A673 (cell line): ENCODE data around the gene PCBP4. TPM values are rescaled to one million over a fixed set of nuclear protein-coding genes. Genes with fewer than 3 reads are reported as not detected.

Experiments
- BruUV-seq: library from RNA; stranded (reverse); fragments of 400-500 nt; replicated peaks from 2 replicates; lab custom pipeline; 2021; lab: Mats Ljungman, UMichigan
- CTCF ChIA-PET: fragments of 300-600 bp; sonication (Branson Sonifier 250); formaldehyde crosslinking; loops from one replicate; lab custom pipeline; 2022; ENCODE audit warnings: antibody characterized with exemption; lab: Charles Lee
- POLR2A ChIA-PET: fragments of 300-600 bp; sonication (Branson Sonifier 250); formaldehyde crosslinking; loops from one replicate; lab custom pipeline; 2022; ENCODE audit warnings: antibody characterized with exemption; ENCODE audit not compliant: low non-redundant PET; lab: Charles Lee
- DNase-seq: peaks from one replicate; pipeline ENCODE4 v3.0.0-alpha.2; 2015; ENCODE audit warnings: low spot score
- H3K27ac ChIP-seq: fragments of 200-600 bp; sonication (generic); 2 replicates; pipeline ENCODE4 v1.5.1; 2016; ENCODE audit warnings: mixed run types, low read depth, mild to moderate bottlenecking, mixed read lengths, antibody characterized with exemption, low read length; ENCODE audit not compliant: poor library complexity, severe bottlenecking
- H3K27me3 ChIP-seq: fragments of 200-600 bp; sonication (generic); replicated peaks from 2 replicates; pipeline ENCODE4 v1.6.1; 2017; ENCODE audit warnings: mixed run types, low read depth, mild to moderate bottlenecking, mixed read lengths, antibody characterized with exemption, low read length; ENCODE audit not compliant: insufficient read depth, poor library complexity
- H3K36me3 ChIP-seq: fragments of 200-600 bp; sonication (generic); 2 replicates; pipeline ENCODE4 v1.6.1; 2016; ENCODE audit warnings: mixed run types, mild to moderate bottlenecking, mixed read lengths, antibody characterized with exemption, low read length; ENCODE audit not compliant: insufficient read depth, poor library complexity, severe bottlenecking
- H3K4me1 ChIP-seq: fragments of 200-600 bp; sonication (generic); 2 replicates; pipeline ENCODE4 v1.6.1; 2017; ENCODE audit warnings: mixed run types, mild to moderate bottlenecking, mixed read lengths, antibody characterized with exemption, low read length; ENCODE audit not compliant: insufficient read depth, poor library complexity, severe bottlenecking
- H3K4me3 ChIP-seq: fragments of 200-600 bp; sonication (generic); 2 replicates; pipeline ENCODE4 v1.5.1; 2016; ENCODE audit warnings: low read depth, mixed run types, mild to moderate bottlenecking, mixed read lengths, low read length; ENCODE audit not compliant: poor library complexity, severe bottlenecking
- H3K9me3 ChIP-seq: fragments of 200-600 bp; sonication (generic); 2 replicates; pipeline ENCODE4 v1.6.1; 2016; ENCODE audit warnings: mixed run types, low read depth, mild to moderate bottlenecking, mixed read lengths, antibody characterized with exemption, low read length; ENCODE audit not compliant: poor library complexity, severe bottlenecking
- EZH2 ChIP-seq: fragments of 200-600 bp; sonication (generic); IDR thresholded peaks from 2 replicates; pipeline ENCODE4 v1.6.1; 2017; ENCODE audit warnings: borderline replicate concordance, low read depth, mild to moderate bottlenecking, mixed read lengths, antibody characterized with exemption, low read length; ENCODE audit not compliant: poor library complexity, severe bottlenecking
- intact Hi-C: fragments of 100-400 bp; cut with micrococcal nuclease; formaldehyde crosslinking; loops from one replicate; pipeline ENCODE4 v1.10.0; 2022; ENCODE audit not compliant: unreplicated experiment
- total RNA-seq: library from RNA; stranded (reverse); gene quantifications from 2 replicates; pipeline ENCODE4 v1.2.3, GENCODE V29; 2021
- TF ChIP-seq, protein P1 (sequence below): fragments of 300-800, 200-600 bp; sonication (generic); conservative IDR thresholded peaks from 2 replicates; pipeline ENCODE4 v1.5.1; 2017; ENCODE audit warnings: low read depth, mild to moderate bottlenecking, antibody characterized with exemption, low read length, moderate library complexity, mixed read lengths

Gene PCBP4
- total RNA-seq, 1 experiment from 2014 or later = 5.3 TPM

DNA sequence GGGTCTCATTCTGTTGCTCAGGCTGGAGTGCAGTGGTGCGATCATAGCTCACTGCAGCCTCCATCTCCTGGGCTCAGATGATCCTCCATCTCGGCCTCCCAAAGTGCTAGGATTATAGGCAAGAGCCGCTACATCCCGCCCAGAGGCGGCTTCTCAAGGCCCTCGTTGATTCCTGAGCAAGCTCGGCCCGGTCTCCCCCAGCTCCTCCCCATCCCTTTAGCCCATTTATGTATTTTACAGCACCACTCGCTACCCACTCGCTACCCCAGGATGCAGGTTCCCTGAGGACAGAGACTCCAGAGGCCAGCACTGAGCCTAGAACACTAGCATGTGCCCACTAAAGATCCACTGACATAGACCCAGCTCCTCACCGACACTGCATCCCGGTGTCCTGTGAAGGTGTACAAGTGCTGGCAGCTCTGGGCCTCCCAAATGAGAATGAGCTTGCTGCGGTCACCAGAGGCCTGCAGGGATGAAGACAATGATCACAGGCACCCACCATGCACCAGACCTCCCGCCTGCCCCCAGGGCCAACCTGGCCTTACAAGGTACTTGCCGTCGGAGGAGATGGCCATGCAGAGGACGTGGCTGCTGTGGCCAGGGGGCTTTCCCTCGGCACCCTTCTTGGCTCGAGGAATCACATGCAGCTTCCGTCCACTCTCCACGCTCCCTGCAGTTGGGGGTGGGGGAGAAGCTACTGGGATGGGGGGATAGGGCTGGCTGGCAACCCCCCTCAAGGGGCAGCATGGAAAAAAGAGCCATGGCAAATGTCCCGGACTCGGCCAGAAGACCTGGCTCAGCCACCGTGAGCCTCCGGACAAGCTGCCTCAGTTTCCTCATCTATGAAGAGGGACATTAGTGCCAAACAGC lies 31.1 kb downstream of the PCBP4 start:
- H3K36me3 ChIP-seq = no peaks in the 10 kb centered on the region
- H3K4me1 ChIP-seq = no peaks in the 10 kb centered on the region
- no TSS peak for BruUV-seq
- intact Hi-C loops = no loop called here
- no peaks in the 10 kb centered on the region for H3K27me3 ChIP-seq
- DNase-seq = no peak
- no peaks in the 10 kb centered on the region for H3K9me3 ChIP-seq
- no peak for TF ChIP-seq EZH2
- TF ChIP-seq, protein P1, sequence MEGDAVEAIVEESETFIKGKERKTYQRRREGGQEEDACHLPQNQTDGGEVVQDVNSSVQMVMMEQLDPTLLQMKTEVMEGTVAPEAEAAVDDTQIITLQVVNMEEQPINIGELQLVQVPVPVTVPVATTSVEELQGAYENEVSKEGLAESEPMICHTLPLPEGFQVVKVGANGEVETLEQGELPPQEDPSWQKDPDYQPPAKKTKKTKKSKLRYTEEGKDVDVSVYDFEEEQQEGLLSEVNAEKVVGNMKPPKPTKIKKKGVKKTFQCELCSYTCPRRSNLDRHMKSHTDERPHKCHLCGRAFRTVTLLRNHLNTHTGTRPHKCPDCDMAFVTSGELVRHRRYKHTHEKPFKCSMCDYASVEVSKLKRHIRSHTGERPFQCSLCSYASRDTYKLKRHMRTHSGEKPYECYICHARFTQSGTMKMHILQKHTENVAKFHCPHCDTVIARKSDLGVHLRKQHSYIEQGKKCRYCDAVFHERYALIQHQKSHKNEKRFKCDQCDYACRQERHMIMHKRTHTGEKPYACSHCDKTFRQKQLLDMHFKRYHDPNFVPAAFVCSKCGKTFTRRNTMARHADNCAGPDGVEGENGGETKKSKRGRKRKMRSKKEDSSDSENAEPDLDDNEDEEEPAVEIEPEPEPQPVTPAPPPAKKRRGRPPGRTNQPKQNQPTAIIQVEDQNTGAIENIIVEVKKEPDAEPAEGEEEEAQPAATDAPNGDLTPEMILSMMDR = no peak
- ChIA-PET POLR2A (no interaction called here), CTCF (no interaction called here)
- no peak overlapping the region for H3K27ac ChIP-seq
- H3K4me3 ChIP-seq = no peak overlapping the region

DNA sequence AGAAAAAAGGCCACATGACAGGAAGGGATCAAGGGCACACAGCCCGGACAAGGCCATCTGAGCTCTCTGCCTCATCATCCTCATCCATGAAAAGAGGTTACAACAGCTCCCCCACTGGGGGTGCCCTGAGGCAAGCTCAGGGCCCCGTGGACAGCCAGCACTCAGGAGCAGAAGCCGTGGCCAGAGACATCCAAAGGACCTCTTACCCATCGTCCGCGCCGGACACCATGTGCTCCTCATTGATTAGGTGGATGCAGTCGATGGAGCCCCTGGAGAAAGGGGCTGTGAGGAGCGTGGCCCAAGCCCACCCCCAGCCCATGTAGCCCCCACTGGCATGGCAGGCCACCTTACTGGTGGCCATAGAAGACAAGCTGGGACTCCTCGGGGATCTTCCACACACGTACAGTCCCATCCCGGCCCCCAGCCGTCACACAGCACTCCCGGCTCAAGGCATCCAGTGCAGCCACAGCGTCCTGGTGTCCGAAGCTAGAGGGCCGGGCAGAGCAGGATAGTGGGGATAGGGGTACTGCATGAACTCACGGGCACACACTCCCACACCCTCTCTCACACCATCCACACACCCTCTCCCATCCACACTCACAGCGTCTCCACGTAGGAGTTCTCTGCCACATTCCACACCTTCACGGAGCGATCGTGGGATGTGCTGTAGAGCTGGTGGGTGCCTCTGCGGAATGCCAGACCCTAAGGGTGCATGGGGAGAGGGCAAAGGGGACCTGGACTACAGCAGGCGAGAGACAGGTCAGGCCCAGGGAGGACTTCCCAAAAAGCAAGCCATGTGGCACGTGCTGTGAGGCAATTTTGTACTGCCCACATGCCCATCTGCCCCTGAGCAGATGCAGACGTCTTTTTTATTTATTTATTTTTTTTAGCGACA lies 32.0 kb downstream of the PCBP4 start:
- Histone ChIP-seq H3K9me3 (no peaks in the 10 kb centered on the region), H3K27ac (no peak overlapping the region), H3K27me3 (no peaks in the 10 kb centered on the region), H3K4me3 (no peak overlapping the region), H3K36me3 (no peaks in the 10 kb centered on the region), H3K4me1 (no peaks in the 10 kb centered on the region)
- ChIA-PET POLR2A (no interaction called here), CTCF (no interaction called here)
- TF ChIP-seq EZH2 = no peak
- TF ChIP-seq, protein P1 = no peak
- no TSS peak for BruUV-seq
- intact Hi-C loops = no loop called here
- DNase-seq = no peak

DNA sequence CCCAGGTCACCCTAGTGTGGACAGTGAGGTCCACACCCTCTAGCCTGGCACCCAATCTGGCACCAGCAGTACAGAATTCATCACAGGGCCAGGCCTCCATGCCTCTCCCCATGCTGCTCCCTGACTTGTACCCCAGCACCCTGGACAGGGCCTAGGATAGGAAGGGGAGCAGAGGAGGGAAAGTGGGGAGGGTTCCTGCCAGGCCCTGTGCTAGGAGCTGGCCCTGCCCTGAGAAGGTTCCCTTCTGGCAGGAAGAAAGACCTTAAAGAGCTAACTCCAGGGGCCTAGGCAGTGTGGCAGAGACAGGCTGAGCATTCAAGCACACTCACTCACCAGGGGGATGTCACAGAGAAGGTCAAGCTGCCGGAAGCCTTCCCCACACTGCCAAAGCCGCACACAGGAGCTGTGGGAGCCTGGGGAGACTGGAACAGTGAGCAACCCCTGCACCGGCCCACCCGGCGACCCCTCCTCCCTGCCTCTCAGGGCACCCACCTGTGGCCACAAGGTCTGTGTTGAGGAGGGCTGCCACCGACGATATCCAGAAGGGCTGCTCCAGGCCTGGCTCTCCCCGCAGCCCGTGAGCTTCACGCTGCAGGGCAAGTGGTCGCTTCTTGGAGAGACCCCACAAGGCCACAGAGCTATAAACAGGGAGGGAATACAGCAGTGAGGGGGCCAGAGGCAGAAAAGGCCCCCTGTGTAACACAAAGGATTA lies 33.0 kb downstream of the PCBP4 start:
- no peak for DNase-seq
- POLR2A ChIA-PET = no interaction called here
- CTCF ChIA-PET = no interaction called here
- no peaks in the 10 kb centered on the region for H3K9me3 ChIP-seq
- no peaks in the 10 kb centered on the region for H3K36me3 ChIP-seq
- intact Hi-C loops = no loop called here
- BruUV-seq = no TSS peak
- H3K4me1 ChIP-seq = no peaks in the 10 kb centered on the region
- H3K27ac ChIP-seq = no peak overlapping the region
- H3K27me3 ChIP-seq = no peaks in the 10 kb centered on the region
- no peak for TF ChIP-seq EZH2
- TF ChIP-seq, protein P1 = no peak
- no peak overlapping the region for H3K4me3 ChIP-seq
